SK-N-SH treated with all-trans-retinoic acid at 6 μM for 48 hours (cell line): Measurements from ENCODE around the gene SLTM.

Experiments
- ARNTL ChIP-seq: fragments of 450-650 bp; formaldehyde crosslinking; IDR thresholded peaks from 2 replicates; pipeline ENCODE4 v1.5.0; 2020; ENCODE audit warnings: low read depth, mild to moderate bottlenecking, moderate library complexity, borderline replicate concordance
- BACH2 ChIP-seq: fragments of 250-450 bp; sonication (Bioruptor Pico); IDR thresholded peaks from 2 replicates; pipeline ENCODE4 v1.9.0; 2021; ENCODE audit warnings: mild to moderate bottlenecking, borderline replicate concordance
- CREB5 ChIP-seq: fragments of 250-450 bp; sonication (Bioruptor Pico); IDR thresholded peaks from 2 replicates; pipeline ENCODE4 v1.5.1; 2020; ENCODE audit warnings: low read depth, mild to moderate bottlenecking, moderate library complexity
- GLIS3 ChIP-seq: fragments of 250-450 bp; sonication (Bioruptor Pico); IDR thresholded peaks from 2 replicates; pipeline ENCODE4 v1.5.0; 2020; ENCODE audit warnings: mild to moderate bottlenecking, moderate library complexity
- OSR1 ChIP-seq: fragments of 250-450 bp; sonication (Bioruptor Pico); IDR thresholded peaks from 2 replicates; pipeline ENCODE4 v1.8.0; 2022; ENCODE audit warnings: moderate library complexity, mild to moderate bottlenecking, inconsistent platforms
- PATZ1 ChIP-seq: fragments of 250-450 bp; sonication (Bioruptor Pico); IDR thresholded peaks from 2 replicates; pipeline ENCODE4 v1.8.0; 2020; ENCODE audit warnings: mild to moderate bottlenecking, moderate library complexity, borderline replicate concordance
- PPARA ChIP-seq: fragments of 250-450 bp; sonication (Bioruptor Pico); IDR thresholded peaks from 2 replicates; pipeline ENCODE4 v1.5.0; 2020; ENCODE audit warnings: mild to moderate bottlenecking, borderline replicate concordance
- RARB ChIP-seq: fragments of 250-450 bp; sonication (Bioruptor Pico); IDR thresholded peaks from 2 replicates; pipeline ENCODE4 v1.8.0; 2021; ENCODE audit warnings: mild to moderate bottlenecking, moderate library complexity
- TOX ChIP-seq: fragments of 250-450 bp; sonication (Bioruptor Pico); IDR thresholded peaks from 2 replicates; pipeline ENCODE4 v1.8.0; 2021; ENCODE audit warnings: mild to moderate bottlenecking, moderate library complexity, borderline replicate concordance
- ZNF70 ChIP-seq: fragments of 450-650 bp; formaldehyde crosslinking; IDR thresholded peaks from 2 replicates; pipeline ENCODE4 v1.5.0; 2020; ENCODE audit warnings: mild to moderate bottlenecking, moderate library complexity
- ZNF8 ChIP-seq: fragments of 450-650 bp; formaldehyde crosslinking; IDR thresholded peaks from 2 replicates; pipeline ENCODE4 v1.5.0; 2020; ENCODE audit warnings: mild to moderate bottlenecking, moderate library complexity

- no peak for TF ChIP-seq ZNF70
- no peak for TF ChIP-seq PATZ1
- TF ChIP-seq CREB5 (CRISPR knock-in tag) = no peak
- TF ChIP-seq BACH2 (CRISPR knock-in tag) = no peak
- TF ChIP-seq RARB = no peak
- TF ChIP-seq GLIS3 (CRISPR knock-in tag) = no peak
- no peak for TF ChIP-seq ARNTL (CRISPR knock-in tag)
- TF ChIP-seq TOX = no peak
- TF ChIP-seq ZNF8 (CRISPR knock-in tag) = no peak
- no peak for TF ChIP-seq PPARA (CRISPR knock-in tag)
- no peak for TF ChIP-seq OSR1 (CRISPR knock-in tag)
Observed at GRCh38 chr15:58877999-58878825, 55.3 kb downstream of the SLTM start.
